ENCODE data around the gene MLIP.

The MLIP gene

GRCh38 chr6:54289426-54289825 lies 178.2 kb downstream of the MLIP start:
- DNase-seq, result no peak

GRCh38 chr6:54291146-54291545 lies 179.9 kb downstream of the MLIP start:
- DNase-seq, result no peak

- no peak for DNase-seq
These were observed 180.5 kb downstream of the MLIP start for GRCh38 chr6:54291738-54292137.

- DNase-seq, result no peak
These were observed 183.8 kb downstream of the MLIP start for GRCh38 chr6:54294965-54295532.

GRCh38 chr6:54299542-54300269 lies 188.5 kb downstream of the MLIP start:
- no peak for DNase-seq

GRCh38 chr6:54301770-54302169 lies 190.5 kb downstream of the MLIP start:
- DNase-seq, result no peak

GRCh38 chr6:54307439-54307910 lies 196.2 kb downstream of the MLIP start:
- no peak for DNase-seq

- DNase-seq, result no peak
These were observed 197.2 kb downstream of the MLIP start, which contains the start of gene TINAG for GRCh38 chr6:54308289-54308985. TSS of gene TINAG (plus strand) at chr6:54308441. CDS start at chr6:54308551, 110 bp downstream.

GRCh38 chr6:54308986-54309315 lies 197.7 kb downstream of the MLIP start:
- no peak for DNase-seq

- no peak for DNase-seq
These were observed 199.3 kb downstream of the MLIP start for GRCh38 chr6:54310377-54311152.

GRCh38 chr6:54315656-54316055 lies 204.4 kb downstream of the MLIP start:
- no peak for DNase-seq
